Natural killer cell (primary cell): Measurements from ENCODE around the gene STOX2. TPM values are rescaled to one million over a fixed set of nuclear protein-coding genes. Genes with fewer than 3 reads are reported as not detected.

Source experiments
- ATAC-seq, 3 donors: fragments of 150-1000 bp in 2 of 3; fragments of 200-7000 bp in 1 of 3; cut with Tn5 transposase; 1 replicate in 1 of 3; 2 replicates in 2 of 3; pipeline ENCODE4 v1.10.0; 2021; ENCODE audit warnings: mild to moderate bottlenecking in 2 of 3, moderate library complexity in 2 of 3
- DNase-seq, 2 donors: peaks; one replicate each; pipeline versions ENCODE4 v3.0.0 to v3.0.0-alpha.2; 2013 to 2021; ENCODE audit warnings: mixed read lengths in 1 of 2
- H3K27ac ChIP-seq: one replicate; pipeline ENCODE4 v1.5.1; 2013; ENCODE audit warnings: mild to moderate bottlenecking, low read length
- H3K27me3 ChIP-seq: one replicate; pipeline ENCODE4 v1.6.1; 2013; ENCODE audit warnings: low read length; ENCODE audit not compliant: control insufficient read depth, insufficient read depth
- H3K36me3 ChIP-seq: one replicate; pipeline ENCODE4 v1.6.1; 2013; ENCODE audit warnings: low read length; ENCODE audit not compliant: control insufficient read depth, insufficient read depth
- H3K4me1 ChIP-seq: one replicate; pipeline ENCODE4 v1.6.1; 2013; ENCODE audit warnings: low read length; ENCODE audit not compliant: control insufficient read depth, insufficient read depth
- H3K4me3 ChIP-seq: one replicate; pipeline ENCODE4 v1.5.1; 2013; ENCODE audit warnings: low read length
- H3K9me3 ChIP-seq: one replicate; pipeline ENCODE4 v1.6.1; 2013; ENCODE audit warnings: low read length; ENCODE audit not compliant: control insufficient read depth, insufficient read depth
- H3K27ac Mint-ChIP-seq, 2 donors: one replicate each; pipeline ENCODE4 v1.8.0; 2022; ENCODE audit warnings: mild to moderate bottlenecking in 2 of 2, mixed read lengths in 2 of 2, moderate library complexity in 1 of 2
- H3K27me3 Mint-ChIP-seq, 2 donors: one replicate each; pipeline ENCODE4 v1.8.0; 2022; ENCODE audit warnings: low read depth in 2 of 2, mixed read lengths in 2 of 2
- H3K36me3 Mint-ChIP-seq: one replicate; pipeline ENCODE4 v1.8.0; 2022; ENCODE audit warnings: mixed read lengths
- H3K4me1 Mint-ChIP-seq, 2 donors: one replicate each; pipeline ENCODE4 v1.8.0; 2022; ENCODE audit warnings: mixed read lengths in 2 of 2
- H3K4me3 Mint-ChIP-seq: one replicate; pipeline ENCODE4 v1.8.0; 2022; ENCODE audit warnings: mild to moderate bottlenecking, moderate library complexity, mixed read lengths
- H3K9me3 Mint-ChIP-seq, 2 donors: one replicate each; pipeline ENCODE4 v1.8.0; 2022; ENCODE audit warnings: mixed read lengths in 2 of 2
- WGBS: methylation state at CpG from one replicate; pipeline ENCODE4 v1.1.7; 2013; ENCODE audit warnings: missing lambda C conversion rate; ENCODE audit not compliant: insufficient coverage; 5-methylcytosine and 5-hydroxymethylcytosine counted together
- intact Hi-C: fragments of 100-400 bp; cut with micrococcal nuclease; formaldehyde crosslinking; loops from one replicate; pipeline ENCODE4 v1.14.2; 2022
- total RNA-seq, 4 donors: library from RNA; stranded (reverse); fragments of 120-200 nt in 1 of 4; gene quantifications; one replicate each; pipeline versions ENCODE4 v1.2.3 to v1.2.4, GENCODE V29; 2013 to 2022
- TF ChIP-seq, protein P1 (sequence below): fragments of 200-600 bp; IDR thresholded peaks from one replicate; pipeline ENCODE4 v1.8.0; 2022; ENCODE audit warnings: antibody characterized with exemption

STOX2 gene
- total RNA-seq, 3 donors from 2014 or later (not counting 1 experiment from before 2014, with no cell fraction given): 0.23 TPM; not detected in 2

DNA sequence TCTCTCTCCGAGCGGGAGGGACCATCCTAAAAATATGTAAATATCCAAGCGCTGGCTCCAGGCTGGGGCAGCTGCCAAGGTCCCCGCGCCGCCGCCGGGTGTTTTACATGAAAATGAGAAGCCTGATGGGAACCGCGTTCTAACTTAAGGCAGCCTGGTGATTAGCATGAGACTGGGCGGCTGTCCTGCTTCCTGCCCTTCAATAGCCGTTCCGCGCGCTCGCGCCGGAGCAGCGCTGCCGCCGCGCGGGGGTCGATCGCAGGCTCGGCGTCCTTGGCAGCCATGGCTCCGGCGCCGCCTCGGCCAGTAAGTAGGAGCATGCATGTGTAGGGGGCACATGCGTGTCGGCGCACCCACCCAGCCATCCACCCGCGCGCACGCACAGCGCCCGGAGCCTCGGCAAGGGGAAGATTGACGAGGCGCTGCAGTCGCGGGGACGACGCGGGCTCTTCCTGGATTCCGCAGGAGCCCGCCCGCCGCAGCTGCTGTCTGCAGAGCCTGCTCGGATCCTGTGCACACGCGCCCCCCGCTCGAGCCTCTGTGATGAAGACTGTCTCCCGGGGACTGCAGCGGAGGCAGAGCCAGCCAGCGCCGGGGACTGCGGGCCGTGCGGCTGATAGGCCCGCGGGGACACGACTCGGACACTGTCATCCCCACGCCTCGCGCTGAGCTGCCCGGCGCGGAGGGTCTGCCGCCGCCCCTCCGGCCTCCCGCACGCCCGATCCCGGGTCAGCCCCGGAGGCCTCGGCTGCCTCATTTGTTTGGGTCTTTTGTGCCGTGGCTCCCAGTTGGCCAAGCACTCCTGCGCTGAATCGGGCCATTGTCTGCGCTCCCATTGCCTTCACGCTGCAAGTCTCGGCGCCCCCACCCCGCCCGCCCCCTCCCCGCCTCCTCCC is 734 bp downstream of the STOX2 start:
- intact Hi-C loops: no loop called here
- DNase-seq: no peak

DNA sequence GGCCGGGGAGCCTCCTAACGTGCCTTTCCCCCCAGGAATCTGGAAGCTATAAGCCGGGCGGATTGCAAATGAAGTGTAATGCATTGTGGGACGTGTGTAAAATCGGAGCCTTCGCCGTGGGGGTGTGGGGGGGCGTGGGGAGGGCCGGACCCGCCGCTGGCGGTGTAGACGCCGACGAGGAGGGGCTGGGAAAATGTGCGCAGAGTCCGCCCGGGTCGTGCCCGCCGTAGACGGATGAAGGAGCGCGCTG is 1.3 kb downstream of the STOX2 start:
- H3K36me3 ChIP-seq: no peaks in the 10 kb centered on the region
- H3K27ac Mint-ChIP-seq: no peak overlapping the region
- DNase-seq: no peak
- peaks cover 7% of the 10 kb centered on the region for H3K36me3 Mint-ChIP-seq
- H3K27me3 Mint-ChIP-seq: peaks cover 36 to 44% of the 10 kb centered on the region in 2 donors
- peaks cover 0 to 2% of the 10 kb centered on the region in 2 donors for H3K9me3 Mint-ChIP-seq
- intact Hi-C loops: no loop called here
- WGBS: 2% methylated on average over 25 of the region's 25 CpGs
- TF ChIP-seq, protein P1, sequence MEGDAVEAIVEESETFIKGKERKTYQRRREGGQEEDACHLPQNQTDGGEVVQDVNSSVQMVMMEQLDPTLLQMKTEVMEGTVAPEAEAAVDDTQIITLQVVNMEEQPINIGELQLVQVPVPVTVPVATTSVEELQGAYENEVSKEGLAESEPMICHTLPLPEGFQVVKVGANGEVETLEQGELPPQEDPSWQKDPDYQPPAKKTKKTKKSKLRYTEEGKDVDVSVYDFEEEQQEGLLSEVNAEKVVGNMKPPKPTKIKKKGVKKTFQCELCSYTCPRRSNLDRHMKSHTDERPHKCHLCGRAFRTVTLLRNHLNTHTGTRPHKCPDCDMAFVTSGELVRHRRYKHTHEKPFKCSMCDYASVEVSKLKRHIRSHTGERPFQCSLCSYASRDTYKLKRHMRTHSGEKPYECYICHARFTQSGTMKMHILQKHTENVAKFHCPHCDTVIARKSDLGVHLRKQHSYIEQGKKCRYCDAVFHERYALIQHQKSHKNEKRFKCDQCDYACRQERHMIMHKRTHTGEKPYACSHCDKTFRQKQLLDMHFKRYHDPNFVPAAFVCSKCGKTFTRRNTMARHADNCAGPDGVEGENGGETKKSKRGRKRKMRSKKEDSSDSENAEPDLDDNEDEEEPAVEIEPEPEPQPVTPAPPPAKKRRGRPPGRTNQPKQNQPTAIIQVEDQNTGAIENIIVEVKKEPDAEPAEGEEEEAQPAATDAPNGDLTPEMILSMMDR: no peak
- H3K4me3 ChIP-seq: no peak overlapping the region
- H3K4me3 Mint-ChIP-seq: no peak overlapping the region
- no peaks in the 10 kb centered on the region for H3K4me1 Mint-ChIP-seq
- ATAC-seq: no peak
- no peaks in the 10 kb centered on the region for H3K4me1 ChIP-seq
- H3K9me3 ChIP-seq: no peaks in the 10 kb centered on the region
- no peak overlapping the region for H3K27ac ChIP-seq
- peaks cover 18% of the 10 kb centered on the region for H3K27me3 ChIP-seq

More for the DNA sequence above, 734 bp downstream of the STOX2 start:
- peaks cover 0 to 2% of the 10 kb centered on the region in 2 donors for H3K9me3 Mint-ChIP-seq
- H3K27ac Mint-ChIP-seq: no peak overlapping the region
- peaks cover 7% of the 10 kb centered on the region for H3K36me3 Mint-ChIP-seq
- no peaks in the 10 kb centered on the region for H3K9me3 ChIP-seq
- H3K27me3 ChIP-seq: peaks cover 18% of the 10 kb centered on the region
- no peaks in the 10 kb centered on the region for H3K4me1 ChIP-seq
- H3K27ac ChIP-seq: no peak overlapping the region
- 1% methylated on average over 92 of the region's 93 CpGs for WGBS
- no peaks in the 10 kb centered on the region for H3K4me1 Mint-ChIP-seq
- H3K4me3 Mint-ChIP-seq: no peak overlapping the region
- peaks cover 36 to 47% of the 10 kb centered on the region in 2 donors for H3K27me3 Mint-ChIP-seq
- no peaks in the 10 kb centered on the region for H3K36me3 ChIP-seq
- no peak for ATAC-seq
- H3K4me3 ChIP-seq: no peak overlapping the region
- TF ChIP-seq, protein P1: no peak

DNA sequence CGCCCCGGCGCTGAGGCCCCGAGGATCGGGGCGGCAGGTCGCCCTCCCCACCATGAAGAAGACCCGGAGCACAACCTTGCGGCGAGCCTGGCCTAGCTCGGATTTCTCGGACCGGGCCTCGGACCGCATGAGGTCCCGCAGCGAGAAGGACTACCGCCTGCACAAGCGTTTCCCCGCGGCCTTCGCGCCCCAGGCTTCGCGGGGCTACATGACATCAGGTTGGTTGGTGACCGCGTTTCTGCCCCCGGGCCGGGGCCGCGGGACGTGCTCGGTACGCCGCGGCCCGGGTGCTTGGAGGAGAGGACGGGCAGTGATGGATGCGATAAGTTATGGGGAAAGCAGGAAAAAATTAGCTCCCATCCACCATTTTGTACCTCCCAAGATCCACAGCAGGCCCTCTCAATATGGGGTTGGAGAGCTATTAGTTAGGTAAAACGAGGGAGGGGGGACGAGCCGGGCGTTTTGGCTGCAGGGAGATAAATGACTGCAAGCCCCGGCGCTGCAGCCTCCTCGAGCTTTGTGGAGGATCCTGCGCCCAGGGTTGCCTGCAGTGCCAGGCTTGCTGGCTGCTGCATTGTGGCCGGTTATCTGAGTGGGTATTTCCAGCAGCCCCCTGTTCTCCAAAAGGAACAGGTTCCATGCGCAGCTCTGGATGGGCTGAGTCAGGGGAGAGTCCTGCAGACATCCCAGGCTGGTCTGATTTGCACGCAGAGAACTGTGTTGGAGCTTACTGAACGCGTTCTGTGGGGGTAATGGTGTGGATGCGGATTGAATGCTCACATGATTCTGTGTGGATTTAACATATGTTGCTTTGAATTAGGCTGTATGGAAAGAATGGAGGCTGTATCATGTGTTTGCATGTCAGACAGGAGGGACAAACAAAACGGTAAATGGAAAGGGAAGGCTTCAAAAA is 1.9 kb downstream of the STOX2 start:
- Mint-ChIP-seq H3K27me3 (peaks cover 30 to 42% of the 10 kb centered on the region in 2 donors), H3K9me3 (peaks cover 0 to 2% of the 10 kb centered on the region in 2 donors), H3K36me3 (peaks cover 7% of the 10 kb centered on the region), H3K4me1 (no peaks in the 10 kb centered on the region), H3K27ac (no peak overlapping the region), H3K4me3 (no peak overlapping the region)
- TF ChIP-seq, protein P1: no peak
- ATAC-seq: no peak
- Histone ChIP-seq H3K4me3 (no peak overlapping the region), H3K4me1 (no peaks in the 10 kb centered on the region), H3K27me3 (peaks cover 18% of the 10 kb centered on the region), H3K36me3 (no peaks in the 10 kb centered on the region), H3K27ac (no peak overlapping the region), H3K9me3 (no peaks in the 10 kb centered on the region)
- WGBS: 6% methylated on average over 51 of the region's 54 CpGs
- no peak for DNase-seq
- intact Hi-C loops: no loop called here
